GM12878 (cell line): ENCODE measurements around the gene CIRBP. TPM values are rescaled to one million over a fixed set of nuclear protein-coding genes. Genes with fewer than 3 reads are reported as not detected.

Source experiments
- ATAC-seq: fragments of 200-7000 bp; cut with Tn5 transposase; 3 replicates; pipeline ENCODE4 v1.9.1; 2020; ENCODE audit warnings: mild to moderate bottlenecking, moderate library complexity
- BruUV-seq: library from RNA; stranded (reverse); fragments of 400-500 nt; replicated peaks from 2 replicates; lab custom pipeline; 2021; lab: Mats Ljungman, UMichigan
- CTCF ChIA-PET: fragments of 300-600 bp; sonication (Branson Sonifier 250); formaldehyde crosslinking; extraction: SDS; loops from one replicate; lab custom pipeline; 2021; ENCODE audit warnings: inconsistent platforms; lab: Yijun Ruan, JAX
- POLR2A ChIA-PET: fragments of 350-600 bp; formaldehyde crosslinking; extraction: SDS; loops from one replicate; lab custom pipeline; 2021; ENCODE audit warnings: inconsistent platforms; lab: Charles Lee
- RAD21 ChIA-PET: fragments of 300-600 bp; sonication (Branson Sonifier 250); formaldehyde crosslinking; loops from one replicate; lab custom pipeline; 2023; ENCODE audit warnings: antibody characterized with exemption; ENCODE audit not compliant: unreplicated experiment; lab: Charles Lee
- SMC1A ChIA-PET: fragments of 300-600 bp; sonication (Branson Sonifier 250); formaldehyde crosslinking; loops from one replicate; lab custom pipeline; 2023; ENCODE audit not compliant: unreplicated experiment, uncharacterized antibody; lab: Charles Lee
- DNase-seq: peaks from one replicate; pipeline ENCODE4 v3.0.0-alpha.2; 2011; ENCODE audit warnings: low read depth, low spot score
- FAIRE-seq: peaks from 3 replicates; lab custom pipeline; 2011; peaks lifted over from hg19 to GRCh38; lab: Jason Lieb, UNC
- H2AFZ ChIP-seq: 2 replicates; pipeline ENCODE4 v1.6.0; 2011; ENCODE audit warnings: low read depth, low read length, control low read depth; ENCODE audit not compliant: control insufficient read depth
- H3K27ac ChIP-seq: 2 replicates; pipeline ENCODE4 v1.5.1; 2011; ENCODE audit warnings: control low read depth; ENCODE audit not compliant: control insufficient read depth, insufficient read depth
- H3K27me3 ChIP-seq, 2 experiments: replicated peaks in 1 of 2; 2 replicates each; pipeline versions ENCODE4 v1.6.0 to v1.6.1; 2011; ENCODE audit warnings: low read length in 1 of 2; ENCODE audit not compliant: control insufficient read depth in 2 of 2, insufficient read depth in 2 of 2
- H3K36me3 ChIP-seq, 2 experiments: 2 replicates each; pipeline ENCODE4 v1.5.1; 2011; ENCODE audit warnings: low read length in 1 of 2; ENCODE audit not compliant: control insufficient read depth in 2 of 2, insufficient read depth in 2 of 2
- H3K4me1 ChIP-seq: 2 replicates; pipeline ENCODE4 v1.6.1; 2011; ENCODE audit warnings: mild to moderate bottlenecking, low read length, moderate library complexity, mixed read lengths; ENCODE audit not compliant: control insufficient read depth, insufficient read depth
- H3K4me2 ChIP-seq: 2 replicates; pipeline ENCODE4 v1.6.0; 2011; ENCODE audit warnings: control low read depth; ENCODE audit not compliant: control insufficient read depth, insufficient read depth
- H3K4me3 ChIP-seq: fragments of 200-600 bp; sonication (generic); 2 replicates; pipeline ENCODE4 v1.5.1; 2016
- H3K79me2 ChIP-seq: 2 replicates; pipeline ENCODE4 v1.6.0; 2011; ENCODE audit warnings: low read length; ENCODE audit not compliant: control insufficient read depth, insufficient read depth
- H3K9ac ChIP-seq: 2 replicates; pipeline ENCODE4 v1.8.0; 2011; ENCODE audit warnings: low read length, control low read depth, mixed read lengths; ENCODE audit not compliant: control insufficient read depth, insufficient read depth
- H3K9me3 ChIP-seq: replicated peaks from 3 replicates; pipeline ENCODE4 v1.5.1; 2011; ENCODE audit warnings: mild to moderate bottlenecking, low read length; ENCODE audit not compliant: control insufficient read depth, insufficient read depth
- H4K20me1 ChIP-seq: 2 replicates; pipeline ENCODE4 v1.6.0; 2011; ENCODE audit not compliant: control insufficient read depth, insufficient read depth
- E2F8 ChIP-seq: fragments of 450-650 bp; IDR thresholded peaks from 2 replicates; pipeline ENCODE4 v1.6.1; 2018; ENCODE audit warnings: mild to moderate bottlenecking, low read depth, moderate library complexity; ENCODE audit not compliant: partially characterized antibody
- ETV6 ChIP-seq, 2 experiments: fragments of 450-650 bp in 1 of 2; IDR thresholded peaks in 1 of 2; conservative IDR thresholded peaks in 1 of 2; 2 replicates each; pipeline ENCODE4 v1.6.1; 2014; ENCODE audit warnings: antibody characterized with exemption in 1 of 2, borderline replicate concordance in 1 of 2, low read depth in 1 of 2, mild to moderate bottlenecking in 1 of 2, moderate library complexity in 1 of 2
- EZH2 ChIP-seq: IDR thresholded peaks from 2 replicates; pipeline ENCODE4 v1.6.1; 2012; ENCODE audit warnings: low read depth, mild to moderate bottlenecking, control low read depth, inconsistent platforms, low read length, borderline replicate concordance; ENCODE audit not compliant: control insufficient read depth
- IKZF1 ChIP-seq: fragments of 450-650 bp; conservative IDR thresholded peaks from 2 replicates; pipeline ENCODE4 v1.6.1; 2017; ENCODE audit warnings: antibody characterized with exemption, mild to moderate bottlenecking
- MEF2B ChIP-seq: fragments of 450-650 bp; IDR thresholded peaks from 2 replicates; pipeline ENCODE4 v1.6.1; 2018; ENCODE audit warnings: mild to moderate bottlenecking, moderate library complexity; ENCODE audit not compliant: partially characterized antibody, poor library complexity, severe bottlenecking
- POLR2A ChIP-seq: IDR thresholded peaks from 2 replicates; pipeline ENCODE4 v1.6.1; 2011; ENCODE audit warnings: low read depth, mild to moderate bottlenecking, low read length
- SMAD1 ChIP-seq: fragments of 450-650 bp; IDR thresholded peaks from 2 replicates; pipeline ENCODE4 v1.6.1; 2018; ENCODE audit warnings: mild to moderate bottlenecking, low read depth; ENCODE audit not compliant: partially characterized antibody
- SREBF1 ChIP-seq: IDR thresholded peaks from 2 replicates; pipeline ENCODE4 v1.6.1; 2012; ENCODE audit warnings: mild to moderate bottlenecking, low read length
- STAT3 ChIP-seq: IDR thresholded peaks from 2 replicates; pipeline ENCODE4 v1.6.1; 2011; ENCODE audit warnings: low read depth, low read length, improper control_type of control experiment
- TBL1XR1 ChIP-seq: IDR thresholded peaks from 2 replicates; pipeline ENCODE4 v1.6.1; 2012; ENCODE audit warnings: low read depth, low read length, improper control_type of control experiment
- TCF3 ChIP-seq: IDR thresholded peaks from 2 replicates; pipeline ENCODE4 v1.6.1; 2012; ENCODE audit warnings: low read depth, mild to moderate bottlenecking, low read length, borderline replicate concordance; ENCODE audit not compliant: insufficient read depth
- ZBTB33 ChIP-seq: fragments of 450-650 bp; IDR thresholded peaks from 2 replicates; pipeline ENCODE4 v1.6.1; 2017; ENCODE audit warnings: mild to moderate bottlenecking
- ZNF207 ChIP-seq: fragments of 450-650 bp; IDR thresholded peaks from 2 replicates; pipeline ENCODE4 v1.6.1; 2014; ENCODE audit warnings: antibody characterized with exemption, mild to moderate bottlenecking, borderline replicate concordance
- ZNF622 ChIP-seq: fragments of 450-650 bp; IDR thresholded peaks from 2 replicates; pipeline ENCODE4 v1.6.1; 2017; ENCODE audit warnings: mild to moderate bottlenecking, inconsistent platforms
- WGBS: methylation state at CpG from one replicate; pipeline ENCODE4 v1.1.6; 2016; ENCODE audit warnings: low lambda C conversion rate; ENCODE audit not compliant: insufficient replicate concordance, insufficient coverage; ENCODE audit errors: missing lambda C conversion rate; 5-methylcytosine and 5-hydroxymethylcytosine counted together
- in situ Hi-C: fragments of 300-500 bp; cut with MboI; formaldehyde crosslinking; loops from 9 replicates; pipeline ENCODE4 v1.14.3; 2018; ENCODE audit warnings: mixed read lengths
- intact Hi-C: fragments of 100-400 bp; cut with micrococcal nuclease; formaldehyde crosslinking; loops from one replicate; pipeline ENCODE4 v1.14.2; 2022; ENCODE audit not compliant: unreplicated experiment
- polyA plus RNA-seq, 11 experiments: library from polyadenylated mRNA; depleted of rRNA in 4 of 11; unstranded in 6 of 11; stranded (reverse) in 5 of 11; fragments of >200 nt; fragmentation: Nextera tagmentation in 4 of 11; fragmentation: Illumina TruSeq in 1 of 11; extraction: Ambion mirVana in 4 of 11; extraction: Trizol in 1 of 11; gene quantifications; 1 replicate in 1 of 11; 2 replicates in 10 of 11; pipeline versions ENCODE4 v1.2.1 to v1.2.3, GENCODE V29; 2011 to 2016; ENCODE audit warnings: inconsistent platforms in 2 of 11, missing spikeins in 2 of 11, low read depth in 1 of 11
- total RNA-seq, 4 experiments: library from RNA; depleted of rRNA in 3 of 4; stranded (reverse); fragments of >200 nt in 3 of 4; fragmentation: Illumina TruSeq in 1 of 4; extraction: Trizol in 1 of 4; gene quantifications; 2 replicates each; pipeline versions ENCODE4 v1.2.1 to v1.2.3, GENCODE V29; 2013 to 2021

The CIRBP gene
- total and polyA plus RNA-seq, 10 of the 15 experiments (the other 5 are each of a cell fraction or from before 2014, with no cell fraction given), result 27.6 to 335 (median 229) TPM

DNA sequence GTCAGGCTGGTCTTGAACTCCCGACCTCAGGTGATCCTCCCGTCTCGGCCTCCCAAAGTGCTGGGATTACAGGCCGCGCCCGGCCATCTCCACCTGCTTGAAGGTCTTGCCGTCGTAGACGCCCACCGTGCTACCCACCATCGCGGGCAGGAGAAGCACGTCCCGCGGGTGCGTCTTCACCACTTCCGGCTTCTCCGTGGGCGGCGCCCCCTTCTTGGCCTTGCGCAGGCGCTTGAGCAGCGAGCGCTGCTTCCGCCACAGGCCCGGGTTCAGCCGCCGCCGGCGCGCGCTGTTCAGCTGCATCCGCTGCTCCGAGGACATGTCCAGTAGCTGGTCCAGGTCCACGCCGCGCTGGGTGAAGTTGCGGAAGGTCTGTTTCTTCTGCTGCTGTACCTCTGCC, 38.2 kb downstream of the CIRBP start:
- Histone ChIP-seq H3K36me3 (no peaks in the 10 kb centered on the region), H2AFZ (no peak overlapping the region), H3K4me1 (no peaks in the 10 kb centered on the region), H4K20me1 (no peaks in the 10 kb centered on the region), H3K9me3 (no peaks in the 10 kb centered on the region), H3K27me3 (no peaks in the 10 kb centered on the region), H3K79me2 (no peaks in the 10 kb centered on the region), H3K4me3 (no peak overlapping the region), H3K27ac (no peak overlapping the region), H3K9ac (no peak overlapping the region), H3K4me2 (no peak overlapping the region)
- no peak for DNase-seq
- SMC1A ChIA-PET, result no interaction called here
- 91% methylated on average over 35 of the region's 38 CpGs for WGBS
- in situ Hi-C loops (no loop called here), intact Hi-C loops (no loop called here)
- TF ChIP-seq EZH2 (no peak), POLR2A (peak; percentile 32; the same call in 1 of the 2 replicates)
- POLR2A ChIA-PET, result no interaction called here
- ATAC-seq, result no peak
- RAD21 ChIA-PET, result no interaction called here
- BruUV-seq, result no TSS peak
- FAIRE-seq, result no peak
- CTCF ChIA-PET, result no interaction called here

DNA sequence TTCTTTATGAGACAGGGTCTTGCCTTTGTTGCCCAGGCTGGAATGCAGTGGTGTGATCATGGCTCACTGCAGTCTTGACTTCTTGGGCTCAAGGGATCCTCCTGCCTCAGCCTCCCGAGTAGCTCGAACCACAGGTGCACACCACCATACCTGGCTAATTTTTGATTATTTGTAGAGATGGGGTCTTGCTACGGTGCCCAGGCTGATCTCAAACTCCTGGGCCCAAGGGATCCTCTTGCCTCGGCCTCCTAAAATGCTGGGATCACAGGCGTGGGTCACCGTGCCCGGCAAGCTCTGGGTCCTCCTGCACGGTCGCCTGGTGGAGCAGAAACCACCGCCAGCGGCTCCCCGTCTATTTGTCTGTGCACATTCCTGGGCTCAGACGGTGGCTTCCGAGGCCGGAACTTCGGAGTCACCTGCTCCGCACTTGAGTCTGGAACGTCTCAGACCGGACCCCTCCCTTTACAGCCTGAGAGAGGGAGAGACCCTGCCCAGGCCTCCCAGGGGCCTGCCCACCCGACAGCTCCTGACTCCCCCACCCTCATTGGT, 38.7 kb downstream of the CIRBP start:
- SMC1A ChIA-PET, result no interaction called here
- no peaks in the 10 kb centered on the region for H3K9me3 ChIP-seq
- CTCF ChIA-PET, result no interaction called here
- DNase-seq (no peak), ATAC-seq (no peak), FAIRE-seq (no peak)
- H3K4me1 ChIP-seq, result no peaks in the 10 kb centered on the region
- no peak overlapping the region for H3K27ac ChIP-seq
- no peaks in the 10 kb centered on the region for H3K36me3 ChIP-seq
- no peak overlapping the region for H3K4me3 ChIP-seq
- WGBS, result 73% methylated on average over 19 of the region's 20 CpGs
- H3K79me2 ChIP-seq, result no peaks in the 10 kb centered on the region
- no peaks in the 10 kb centered on the region for H4K20me1 ChIP-seq
- RAD21 ChIA-PET, result no interaction called here
- no TSS peak for BruUV-seq
- no peaks in the 10 kb centered on the region for H3K27me3 ChIP-seq
- POLR2A ChIA-PET, result no interaction called here
- intact Hi-C loops (no loop called here), in situ Hi-C loops (no loop called here)
- H2AFZ ChIP-seq, result no peak overlapping the region
- no peak overlapping the region for H3K9ac ChIP-seq
- H3K4me2 ChIP-seq, result no peak overlapping the region
- TF ChIP-seq E2F8 (no peak), SMAD1 (no peak), TCF3 (no peak), IKZF1 (no peak), ZNF207 (no peak), STAT3 (no peak), TBL1XR1 (no peak), ZNF622 (no peak), SREBF1 (no peak), ZBTB33 (no peak), ETV6 (conservative IDR thresholded peaks at IDR 0.05 in 1 of 2, IDR thresholded peaks at IDR 0.05 in 1 of 2; ENCODE audit: borderline replicate concordance in 1 of 2, low read depth in 1 of 2) (no peak), MEF2B (no peak)
